Endothelial cell (in vitro differentiated cells): ENCODE data around the gene MDFIC. TPM values are rescaled to one million over a fixed set of nuclear protein-coding genes. Genes with fewer than 3 reads are reported as not detected.

Source experiments
- DNase-seq: peaks from one replicate; pipeline ENCODE4 v3.0.0; 2021; ENCODE audit warnings: low spot score
- H3K27ac Mint-ChIP-seq: one replicate; pipeline ENCODE4 v1.8.0; 2021; ENCODE audit warnings: mixed read lengths, inconsistent platforms; ENCODE audit not compliant: unreplicated experiment
- H3K27me3 Mint-ChIP-seq: one replicate; pipeline ENCODE4 v1.8.0; 2021; ENCODE audit warnings: mild to moderate bottlenecking, moderate library complexity, mixed read lengths, inconsistent platforms; ENCODE audit not compliant: unreplicated experiment
- H3K36me3 Mint-ChIP-seq: one replicate; pipeline ENCODE4 v1.8.0; 2021; ENCODE audit warnings: mild to moderate bottlenecking, low read depth, mixed read lengths, inconsistent platforms; ENCODE audit not compliant: unreplicated experiment
- H3K4me1 Mint-ChIP-seq: one replicate; pipeline ENCODE4 v1.8.0; 2021; ENCODE audit warnings: mild to moderate bottlenecking, mixed read lengths, inconsistent platforms; ENCODE audit not compliant: unreplicated experiment
- H3K4me3 Mint-ChIP-seq: one replicate; pipeline ENCODE4 v1.8.0; 2021; ENCODE audit warnings: mild to moderate bottlenecking, mixed read lengths, inconsistent platforms; ENCODE audit not compliant: unreplicated experiment
- H3K9me3 Mint-ChIP-seq: one replicate; pipeline ENCODE4 v1.8.0; 2021; ENCODE audit warnings: mixed read lengths, inconsistent platforms; ENCODE audit not compliant: unreplicated experiment
- CTCF ChIP-seq: fragments of 200-600 bp; sonication (generic); IDR thresholded peaks from one replicate; pipeline ENCODE4 v1.5.0; 2021; ENCODE audit warnings: antibody characterized with exemption; ENCODE audit not compliant: unreplicated experiment
- total RNA-seq: library from RNA; stranded (reverse); fragmentation: NEBNext Ultra II Directional; extraction: Animal tissue kit (Norgen Biotek cat#: 25700); gene quantifications from one replicate; pipeline ENCODE4 v1.2.1, GENCODE V29; 2021; ENCODE audit not compliant: unreplicated experiment

The MDFIC gene
- total RNA-seq, 1 donor from 2014 or later, result 22.3 TPM

DNA sequence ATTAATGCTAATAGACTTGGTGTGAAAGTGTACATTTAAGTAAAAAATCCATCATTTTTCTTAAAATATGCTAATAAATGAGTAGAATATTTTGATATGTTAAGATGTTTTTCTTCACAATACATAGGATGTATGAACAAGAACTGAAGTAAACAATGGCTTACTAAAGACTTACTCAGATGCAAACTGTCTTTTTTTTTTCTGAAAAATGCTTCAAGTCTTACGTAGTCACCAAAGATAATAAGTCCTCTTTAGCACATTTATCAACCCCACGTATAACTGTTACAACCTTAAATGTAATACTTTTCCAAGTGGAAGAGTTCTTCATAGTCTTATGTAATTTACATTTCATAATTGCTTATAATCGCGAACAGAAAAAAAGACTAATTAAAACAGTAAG is 54.8 kb downstream of the MDFIC start:
- Mint-ChIP-seq H3K4me3 (no peak overlapping the region), H3K36me3 (no peaks in the 10 kb centered on the region), H3K27ac (no peak overlapping the region), H3K4me1 (peaks cover 21% of the 10 kb centered on the region), H3K9me3 (no peaks in the 10 kb centered on the region), H3K27me3 (no peaks in the 10 kb centered on the region)
- TF ChIP-seq CTCF, result no peak
- no peak for DNase-seq

DNA sequence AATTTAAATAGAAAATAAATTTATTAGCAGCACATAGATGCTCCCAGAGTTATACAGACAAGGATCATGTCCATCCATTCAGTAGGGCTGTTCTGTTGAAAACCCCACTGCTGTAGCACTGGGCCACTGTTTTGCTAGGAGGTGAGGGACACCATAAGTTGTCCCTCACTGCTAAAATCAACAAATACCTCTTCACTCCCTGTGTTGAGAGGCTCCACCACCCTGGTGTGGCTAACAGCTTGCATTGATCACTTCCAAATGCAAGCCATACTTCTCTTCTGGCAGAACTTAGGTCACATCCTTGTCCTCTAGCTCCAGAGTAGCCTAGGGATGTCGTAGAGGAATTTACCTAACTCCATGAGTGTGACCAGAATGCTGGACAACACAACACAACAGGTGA is 55.4 kb downstream of the MDFIC start:
- DNase-seq, result no peak
- no peaks in the 10 kb centered on the region for H3K36me3 Mint-ChIP-seq
- no peak overlapping the region for H3K4me3 Mint-ChIP-seq
- H3K9me3 Mint-ChIP-seq, result no peaks in the 10 kb centered on the region
- TF ChIP-seq CTCF, result no peak
- H3K27ac Mint-ChIP-seq, result no peak overlapping the region
- peaks cover 21% of the 10 kb centered on the region for H3K4me1 Mint-ChIP-seq
- H3K27me3 Mint-ChIP-seq, result no peaks in the 10 kb centered on the region

- H3K9me3 Mint-ChIP-seq, result no peaks in the 10 kb centered on the region
- H3K27ac Mint-ChIP-seq, result no peak overlapping the region
- no peak for TF ChIP-seq CTCF
- H3K4me3 Mint-ChIP-seq, result no peak overlapping the region
- H3K27me3 Mint-ChIP-seq, result no peaks in the 10 kb centered on the region
- peak; percentile 4 for DNase-seq
- H3K36me3 Mint-ChIP-seq, result no peaks in the 10 kb centered on the region
- H3K4me1 Mint-ChIP-seq, result peaks cover 21% of the 10 kb centered on the region
Observed at GRCh38 chr7:114979388-114979787, 57.5 kb downstream of the MDFIC start.

- H3K4me3 Mint-ChIP-seq, result no peak overlapping the region
- no peak for TF ChIP-seq CTCF
- peaks cover 21% of the 10 kb centered on the region for H3K4me1 Mint-ChIP-seq
Observed at GRCh38 chr7:114979803-114980507, 58.1 kb downstream of the MDFIC start.

GRCh38 chr7:114981323-114981722 is 59.4 kb downstream of the MDFIC start:
- H3K27ac Mint-ChIP-seq, result no peak overlapping the region
- no peak overlapping the region for H3K4me3 Mint-ChIP-seq
- H3K27me3 Mint-ChIP-seq, result no peaks in the 10 kb centered on the region
- DNase-seq, result no peak
- no peak for TF ChIP-seq CTCF
- no peaks in the 10 kb centered on the region for H3K9me3 Mint-ChIP-seq
- peaks cover 19% of the 10 kb centered on the region for H3K4me1 Mint-ChIP-seq
- H3K36me3 Mint-ChIP-seq, result no peaks in the 10 kb centered on the region

More at GRCh38 chr7:114979803-114980507, 58.1 kb downstream of the MDFIC start:
- Mint-ChIP-seq H3K27me3 (no peaks in the 10 kb centered on the region), H3K27ac (no peak overlapping the region), H3K9me3 (no peaks in the 10 kb centered on the region), H3K36me3 (no peaks in the 10 kb centered on the region)
- DNase-seq, result no peak
